Embryonic facial prominence (tissue), 1 donor: ENCODE measurements around the gene UBE2J2.

Source experiments
- DNase-seq: peaks from one replicate; pipeline ENCODE4 v3.0.0-alpha.2; 2016; ENCODE audit errors: extremely low spot score

The UBE2J2 gene

DNA sequence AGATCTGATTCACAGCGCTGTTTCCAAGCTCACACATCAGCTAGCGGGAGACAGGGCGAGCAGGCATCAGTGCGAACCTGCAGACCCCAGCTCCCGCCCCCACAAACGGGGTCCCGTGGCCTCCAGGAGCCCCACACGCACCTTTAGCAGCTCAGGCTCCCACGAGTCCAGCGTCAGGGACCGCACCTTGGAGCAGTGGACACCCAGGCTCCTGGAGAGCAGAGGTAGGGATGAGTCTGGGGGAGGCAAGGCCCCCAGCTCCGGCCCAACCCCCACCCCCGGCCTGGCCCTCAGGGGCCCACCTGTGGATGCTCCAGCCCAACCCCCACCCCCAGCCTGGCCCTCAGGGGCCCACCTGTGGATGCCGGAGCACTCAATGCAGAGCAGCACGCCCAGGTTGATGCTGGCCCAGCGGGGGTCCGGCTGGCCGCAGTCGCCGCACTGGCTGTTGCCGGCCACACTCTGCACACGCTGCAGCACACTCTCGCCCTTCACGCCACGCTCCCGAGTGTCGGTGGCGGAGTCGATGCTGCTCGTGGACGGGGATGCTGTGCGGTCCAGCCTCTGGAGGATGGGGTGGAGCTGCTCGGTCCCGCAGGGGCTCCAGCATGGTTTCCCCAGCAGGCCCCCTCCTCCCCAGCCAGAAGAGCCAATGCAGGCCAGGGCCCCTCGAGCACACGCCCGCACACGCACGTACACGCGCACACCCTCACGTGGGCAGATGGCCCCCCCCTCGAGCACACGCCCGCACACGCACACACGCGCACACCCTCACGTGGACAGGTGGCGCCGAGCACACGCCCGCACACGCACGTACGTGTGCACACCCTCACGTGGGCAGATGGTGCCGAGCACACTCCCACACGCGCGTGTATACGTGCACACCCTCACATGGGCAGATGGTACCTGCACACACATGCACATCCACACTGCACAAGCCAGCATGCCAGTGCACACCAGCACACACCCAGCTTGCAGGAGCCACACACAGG, 22.7 kb upstream of the UBE2J2 start:
- DNase-seq: no peak

GRCh38 chr1:1295154-1295923, 21.7 kb upstream of the UBE2J2 start:
- no peak for DNase-seq

GRCh38 chr1:1294250-1294890, 20.7 kb upstream of the UBE2J2 start:
- no peak for DNase-seq

DNA sequence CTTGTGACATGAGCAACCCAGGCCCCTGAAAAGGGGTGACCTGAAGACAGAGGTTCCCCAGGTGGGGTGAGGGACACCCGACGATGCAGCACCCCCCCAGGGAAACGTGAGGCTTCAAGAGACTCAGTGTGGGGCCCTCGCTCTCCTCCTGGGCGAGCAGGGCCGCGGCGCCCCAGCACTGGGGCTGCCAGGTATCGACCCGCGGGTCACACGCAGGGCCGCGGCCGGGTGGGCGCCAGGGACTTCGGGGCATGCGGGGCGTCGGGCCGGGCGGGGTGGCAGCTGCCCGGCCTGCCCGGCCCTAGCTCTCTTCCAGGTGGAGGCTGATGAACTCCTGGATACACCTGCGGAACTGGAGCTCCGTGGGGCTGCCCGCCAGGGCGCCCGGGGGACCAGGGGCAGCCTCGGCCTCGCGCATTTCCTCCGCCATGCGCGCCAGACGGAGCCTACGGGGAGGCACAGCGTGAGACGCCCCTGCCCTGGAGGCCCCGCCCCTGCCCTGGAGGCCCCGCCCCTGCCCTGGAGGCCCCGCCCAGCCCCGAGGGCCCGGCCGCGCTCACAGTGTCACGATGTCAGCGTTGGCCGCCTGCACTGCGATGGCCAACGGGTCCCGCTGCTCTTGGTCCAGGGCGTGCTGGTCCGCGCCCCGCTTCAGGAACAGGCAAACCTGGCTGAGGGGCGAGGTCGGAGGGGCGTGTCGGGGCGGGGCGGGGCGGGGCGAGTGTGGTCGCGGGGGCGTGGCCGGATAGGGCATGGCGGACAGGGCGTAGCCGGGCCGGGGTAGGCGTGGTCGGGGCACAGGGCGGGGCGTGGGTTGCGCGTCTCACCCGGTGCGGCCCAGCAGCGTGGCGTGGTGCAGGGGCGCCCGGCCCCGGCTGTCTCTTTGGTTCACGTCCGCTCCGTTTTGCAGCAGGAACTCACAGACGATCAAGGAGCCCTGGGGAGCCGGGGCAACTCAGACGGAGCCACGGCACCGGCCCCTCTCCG, 19.9 kb upstream of the UBE2J2 start:
- no peak for DNase-seq

DNA sequence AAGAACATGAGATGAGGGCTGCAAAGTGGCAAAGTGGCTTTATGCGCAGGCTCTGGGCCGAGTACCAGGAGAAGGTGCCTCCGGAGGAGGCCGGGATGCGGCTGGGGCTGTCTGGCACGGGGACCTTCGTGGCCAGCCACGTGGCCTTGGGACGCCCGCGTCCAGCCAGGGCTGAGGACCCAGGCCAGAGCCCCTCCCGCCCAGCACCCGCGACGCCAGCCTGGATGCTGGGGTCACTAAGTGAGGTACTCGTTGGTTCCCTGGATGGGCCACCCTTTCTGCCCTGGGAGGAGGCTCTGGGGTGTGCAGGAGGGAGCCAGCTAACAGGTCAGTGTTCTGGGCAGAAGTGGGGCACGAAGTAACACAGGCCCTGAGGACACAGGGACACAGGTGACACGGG, 19.2 kb upstream of the UBE2J2 start:
- no peak for DNase-seq

GRCh38 chr1:1292442-1292779, 18.8 kb upstream of the UBE2J2 start:
- DNase-seq: no peak

GRCh38 chr1:1291548-1292441, 18.1 kb upstream of the UBE2J2 start:
- DNase-seq: no peak

DNA sequence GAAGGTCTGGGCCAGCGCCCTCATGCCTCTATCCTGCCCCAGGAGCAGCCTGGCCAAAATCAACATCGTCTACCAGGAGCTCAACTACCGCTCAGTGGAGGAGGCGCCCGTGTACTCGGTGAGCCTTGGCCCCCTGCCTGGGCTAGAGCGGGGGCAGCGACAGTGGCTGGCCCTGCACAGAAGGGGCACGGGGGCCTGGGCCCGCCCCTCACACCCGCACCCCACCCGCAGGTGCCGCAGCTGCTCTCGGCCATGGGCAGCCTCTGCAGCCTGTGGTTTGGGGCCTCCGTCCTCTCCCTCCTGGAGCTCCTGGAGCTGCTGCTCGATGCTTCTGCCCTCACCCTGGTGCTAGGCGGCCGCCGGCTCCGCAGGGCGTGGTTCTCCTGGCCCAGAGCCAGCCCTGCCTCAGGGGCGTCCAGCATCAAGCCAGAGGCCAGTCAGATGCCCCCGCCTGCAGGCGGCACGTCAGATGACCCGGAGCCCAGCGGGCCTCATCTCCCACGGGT, 17.4 kb upstream of the UBE2J2 start:
- DNase-seq: no peak

GRCh38 chr1:1290238-1290731, 16.6 kb upstream of the UBE2J2 start:
- no peak for DNase-seq

DNA sequence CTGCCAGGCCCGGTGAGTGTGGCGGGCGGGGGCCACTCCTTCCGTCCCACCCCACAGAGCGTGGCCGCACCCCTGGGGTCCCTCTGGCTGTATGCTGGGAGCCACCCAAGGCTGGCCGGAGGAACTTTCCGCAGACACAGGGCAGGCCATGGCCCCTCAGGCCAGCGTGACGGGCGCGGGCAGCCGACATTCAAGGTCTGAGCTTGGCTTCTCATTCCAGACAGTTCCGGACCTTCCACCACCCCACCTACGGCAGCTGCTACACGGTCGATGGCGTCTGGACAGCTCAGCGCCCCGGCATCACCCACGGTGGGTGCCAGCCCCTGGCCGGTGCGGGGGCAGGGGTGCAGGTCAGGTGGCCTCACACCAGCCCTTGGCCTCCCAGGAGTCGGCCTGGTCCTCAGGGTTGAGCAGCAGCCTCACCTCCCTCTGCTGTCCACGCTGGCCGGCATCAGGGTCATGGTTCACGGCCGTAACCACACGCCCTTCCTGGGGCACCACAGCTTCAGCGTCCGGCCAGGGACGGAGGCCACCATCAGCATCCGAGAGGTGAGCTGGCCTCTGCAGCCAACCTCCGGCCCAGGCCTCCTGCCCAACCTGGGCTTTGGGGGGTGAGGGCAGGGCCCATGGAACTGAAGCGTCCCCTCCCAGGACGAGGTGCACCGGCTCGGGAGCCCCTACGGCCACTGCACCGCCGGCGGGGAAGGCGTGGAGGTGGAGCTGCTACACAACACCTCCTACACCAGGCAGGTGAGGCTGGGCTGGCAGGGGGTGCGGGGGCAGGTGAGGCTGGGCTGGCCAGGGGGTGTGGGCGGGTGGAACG, 13.8 kb upstream of the UBE2J2 start:
- DNase-seq: no peak

DNA sequence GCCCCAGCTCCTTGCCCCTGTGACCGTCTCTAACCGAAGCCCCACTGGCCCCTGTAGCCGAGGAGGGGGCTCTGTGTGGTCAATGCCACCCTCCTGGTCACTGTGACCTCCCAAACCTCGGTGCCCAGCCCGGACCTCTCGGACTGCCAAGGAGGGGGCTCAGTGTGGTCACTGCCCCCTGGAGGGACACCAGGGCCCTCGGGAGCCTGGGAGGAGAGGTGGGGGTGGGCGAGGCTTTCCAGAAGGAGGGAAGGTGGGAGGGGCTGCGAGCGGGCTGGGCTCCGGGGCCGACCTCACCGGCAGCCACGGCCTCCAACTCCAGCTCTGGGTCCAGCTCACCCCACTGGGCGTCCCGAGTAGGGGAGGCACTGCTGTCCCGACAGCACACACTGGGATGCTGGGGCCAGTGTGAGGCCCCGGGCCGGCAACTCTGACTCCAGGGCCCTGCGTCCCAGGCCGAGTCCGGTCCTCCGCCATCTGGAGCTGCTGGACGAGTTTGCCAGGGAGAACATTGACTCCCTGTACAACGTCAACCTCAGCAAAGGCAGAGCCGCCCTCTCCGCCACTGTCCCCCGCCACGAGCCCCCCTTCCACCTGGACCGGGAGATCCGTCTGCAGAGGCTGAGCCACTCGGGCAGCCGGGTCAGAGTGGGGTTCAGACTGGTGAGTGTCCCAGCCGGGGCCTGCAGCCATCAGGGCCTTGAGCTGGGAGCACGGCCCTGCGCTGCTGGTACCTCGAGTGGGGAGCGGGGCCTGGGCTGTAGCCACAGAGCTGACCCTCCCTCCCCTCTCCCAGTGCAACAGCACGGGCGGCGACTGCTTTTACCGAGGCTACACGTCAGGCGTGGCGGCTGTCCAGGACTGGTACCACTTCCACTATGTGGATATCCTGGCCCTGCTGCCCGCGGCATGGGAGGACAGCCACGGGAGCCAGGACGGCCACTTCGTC, 12.9 kb upstream of the UBE2J2 start:
- no peak for DNase-seq

GRCh38 chr1:1285611-1286311, 12.1 kb upstream of the UBE2J2 start:
- no peak for DNase-seq

GRCh38 chr1:1285102-1285571, 11.5 kb upstream of the UBE2J2 start:
- no peak for DNase-seq

GRCh38 chr1:1284221-1285101, 10.8 kb upstream of the UBE2J2 start:
- DNase-seq: no peak

GRCh38 chr1:1283821-1284220, 10.2 kb upstream of the UBE2J2 start:
- no peak for DNase-seq

GRCh38 chr1:1282998-1283397, 9.3 kb upstream of the UBE2J2 start:
- no peak for DNase-seq
